Left kidney (tissue), 2 donors: ENCODE measurements around the gene ZBTB21. TPM values are rescaled to one million over a fixed set of nuclear protein-coding genes. Genes with fewer than 3 reads are reported as not detected.
"Not testable (repeated sequence)": the region's sequence is repeated elsewhere in the genome, so short reads cannot be mapped to it uniquely, and the experiment has no call there.

ENCODE experiments used
- DNase-seq: peaks from one replicate; pipeline ENCODE4 v3.0.0-alpha.2; 2013
- polyA plus RNA-seq: library from polyadenylated mRNA; unstranded; fragments of 120-200 nt; gene quantifications from one replicate; pipeline ENCODE4 v1.2.1, GENCODE V29; 2013; ENCODE audit not compliant: insufficient read length

The ZBTB21 gene
- polyA plus RNA-seq, 1 donor = 11.0 TPM

DNA sequence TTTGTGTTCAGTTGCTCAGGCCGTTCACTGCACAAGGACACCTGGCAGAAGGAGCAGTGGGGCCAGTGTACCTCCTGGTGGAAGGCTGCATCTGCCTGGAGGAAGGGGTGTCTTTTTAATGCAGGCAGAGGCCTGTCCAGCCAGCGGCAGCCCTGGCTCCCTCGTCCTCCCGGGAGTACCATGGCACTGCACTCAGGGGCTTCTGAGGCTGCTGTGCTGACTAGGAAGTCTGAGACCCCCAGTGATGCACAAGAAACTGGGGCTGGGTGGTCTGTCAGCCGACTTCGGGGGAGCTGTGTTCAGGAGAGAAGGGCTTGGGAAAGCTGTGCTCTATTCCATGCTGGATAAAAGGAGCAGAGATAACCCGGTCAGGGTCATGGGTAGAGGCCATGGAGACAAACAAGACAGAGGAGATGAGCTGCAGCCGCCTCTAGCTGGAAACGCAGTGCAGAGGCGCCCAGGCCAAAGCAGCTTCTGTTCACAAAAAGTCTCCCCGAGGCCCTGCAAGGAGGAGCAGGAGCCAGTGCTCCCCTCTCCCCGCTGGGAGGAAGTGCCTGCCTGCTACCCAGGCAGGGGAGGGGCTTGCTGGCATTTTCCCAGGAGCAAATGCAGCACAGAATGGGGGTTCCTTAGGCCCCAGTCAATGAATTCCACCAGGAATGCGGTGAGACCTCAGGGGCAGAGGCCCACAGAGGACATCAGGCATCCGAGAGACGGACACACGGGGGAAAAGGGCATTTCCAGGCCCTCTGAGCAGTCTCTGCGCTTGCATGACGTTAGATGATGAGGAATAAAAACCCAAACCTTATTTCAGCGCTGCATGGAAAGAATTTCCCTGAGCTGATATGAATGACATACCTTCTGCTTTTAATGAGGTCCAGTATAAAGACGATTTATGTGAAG lies 39.2 kb downstream of the ZBTB21 start:
- DNase-seq = no peak

DNA sequence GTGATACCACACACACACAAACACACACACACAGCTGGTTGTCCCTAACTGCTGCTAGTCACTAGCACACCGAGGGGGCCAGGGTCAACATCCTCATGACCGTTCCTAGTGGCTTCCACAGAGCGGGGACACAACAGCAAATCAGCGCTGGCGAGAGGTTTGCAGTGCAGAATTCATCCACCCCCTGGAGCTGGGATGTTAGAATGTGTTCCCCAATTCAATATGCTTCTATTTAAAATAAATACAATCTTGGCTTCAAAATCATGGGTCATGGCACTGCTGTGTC lies 40.1 kb downstream of the ZBTB21 start:
- DNase-seq = no peak

DNA sequence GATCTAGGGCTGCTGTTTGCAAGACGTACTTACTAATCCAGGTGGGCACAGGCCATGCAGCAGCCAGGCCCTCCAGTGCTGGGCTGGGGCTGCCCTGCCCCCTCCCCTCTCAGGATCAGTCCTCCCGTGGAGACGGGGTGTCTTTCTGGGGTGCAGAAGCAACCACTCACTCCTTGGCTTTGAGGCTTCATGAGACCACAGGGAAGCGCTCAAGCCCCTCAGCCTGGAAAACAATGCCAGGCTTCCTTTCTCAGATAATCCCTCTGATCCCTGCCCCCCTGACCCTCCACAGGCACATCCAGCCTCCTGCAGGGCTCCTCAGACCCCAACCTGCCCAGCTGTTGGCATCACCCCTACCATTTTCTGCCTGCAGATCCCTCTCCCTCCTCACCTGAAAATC lies 42.5 kb downstream of the ZBTB21 start:
- DNase-seq = no peak

DNA sequence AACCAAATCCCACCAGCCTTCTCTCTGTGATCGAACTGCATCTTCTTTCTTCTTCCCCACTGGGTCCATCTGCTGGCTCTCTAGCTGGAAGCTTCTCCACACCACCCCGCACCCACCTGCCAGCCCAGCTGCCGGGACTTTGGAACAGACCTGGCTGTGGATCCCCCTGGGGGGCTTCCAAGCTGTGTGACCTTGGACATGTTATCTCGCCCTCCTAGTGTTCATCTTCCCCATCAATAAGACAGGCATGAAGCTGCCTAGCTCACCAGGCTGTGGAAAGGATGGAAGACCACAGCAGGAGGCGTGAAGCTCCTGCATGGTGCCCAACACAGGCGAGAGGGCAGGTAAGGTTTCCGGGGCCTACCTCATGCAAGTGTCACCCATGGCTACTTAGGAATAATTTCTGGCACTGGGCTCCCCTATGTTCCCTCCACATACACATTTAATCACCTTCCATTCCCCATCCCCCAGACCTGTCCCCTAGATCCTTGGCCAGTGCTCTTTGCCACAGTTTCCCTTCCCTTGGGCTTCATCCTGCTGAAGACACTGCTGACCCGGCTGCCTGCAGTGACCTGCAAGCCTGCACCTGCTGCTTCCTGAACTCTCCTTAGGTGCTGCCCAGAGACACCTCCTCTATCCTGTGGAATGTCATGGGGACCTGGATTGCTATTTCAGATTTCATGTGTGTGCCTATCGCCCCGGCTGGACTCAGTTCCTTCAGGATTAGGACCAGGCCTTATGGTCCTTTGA lies 43.1 kb downstream of the ZBTB21 start:
- DNase-seq = no peak

DNA sequence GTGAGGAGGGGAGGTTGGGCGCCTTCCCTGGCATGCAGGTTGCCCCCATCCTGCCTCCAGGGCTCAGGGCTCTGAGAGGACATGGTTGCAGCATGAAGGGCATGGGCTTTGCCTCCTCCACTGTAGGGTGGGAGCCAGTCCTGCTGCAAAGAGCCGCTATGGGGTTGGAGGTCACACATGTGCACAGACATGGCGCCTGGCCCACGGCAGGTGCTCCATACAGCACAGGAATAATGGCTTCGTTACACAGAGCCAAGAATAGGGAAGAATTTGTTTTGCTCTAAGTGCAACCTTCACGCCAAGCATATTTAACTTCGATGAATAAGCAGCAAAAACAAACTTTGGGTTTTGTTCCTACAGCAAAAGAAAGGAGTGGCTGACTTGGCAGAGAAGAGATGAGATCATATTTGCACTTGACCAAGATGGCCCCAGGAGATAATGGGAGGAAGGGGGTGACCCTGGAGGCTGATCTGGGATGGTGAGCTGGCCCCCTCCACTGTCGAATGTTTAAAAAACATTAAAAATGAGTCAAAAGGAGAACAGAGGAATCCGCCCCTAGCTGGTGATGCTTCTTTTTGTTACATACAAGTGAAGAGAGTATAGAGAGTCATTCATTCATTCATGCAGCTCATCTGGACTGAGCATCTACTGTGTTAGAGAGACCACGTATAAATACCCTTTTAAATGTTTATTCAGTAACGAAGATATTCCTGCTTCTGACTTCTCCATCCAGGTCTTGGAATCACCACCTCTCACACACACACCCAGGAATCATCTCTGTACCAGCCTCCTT lies 43.9 kb downstream of the ZBTB21 start:
- DNase-seq = no peak

DNA sequence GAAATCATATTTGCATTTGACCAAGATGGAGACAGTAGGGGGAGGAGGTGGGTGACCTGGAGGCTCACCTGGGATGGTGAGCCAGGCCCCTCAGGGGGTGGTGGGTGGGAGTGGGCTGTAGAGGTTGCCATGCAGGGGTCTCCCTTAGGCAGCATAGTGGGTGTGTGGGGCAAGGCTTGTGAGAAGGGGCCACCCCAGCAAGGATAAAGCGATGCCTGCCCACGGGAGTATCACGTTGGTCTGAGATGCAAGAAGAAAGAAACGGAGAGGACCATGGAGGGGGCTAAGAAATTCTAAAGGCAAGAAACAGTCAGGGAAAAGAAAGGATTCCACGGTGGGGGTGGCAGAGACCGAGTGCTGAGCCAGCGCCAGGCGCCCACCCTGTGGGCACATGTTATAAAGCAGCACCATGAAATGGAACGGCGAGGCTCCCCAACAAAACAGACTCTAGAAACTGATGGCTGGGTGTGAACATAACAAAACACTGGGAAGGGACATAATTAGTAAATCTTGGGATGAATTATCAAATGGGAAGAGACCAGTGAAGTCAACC lies 44.6 kb downstream of the ZBTB21 start:
- DNase-seq = no peak

DNA sequence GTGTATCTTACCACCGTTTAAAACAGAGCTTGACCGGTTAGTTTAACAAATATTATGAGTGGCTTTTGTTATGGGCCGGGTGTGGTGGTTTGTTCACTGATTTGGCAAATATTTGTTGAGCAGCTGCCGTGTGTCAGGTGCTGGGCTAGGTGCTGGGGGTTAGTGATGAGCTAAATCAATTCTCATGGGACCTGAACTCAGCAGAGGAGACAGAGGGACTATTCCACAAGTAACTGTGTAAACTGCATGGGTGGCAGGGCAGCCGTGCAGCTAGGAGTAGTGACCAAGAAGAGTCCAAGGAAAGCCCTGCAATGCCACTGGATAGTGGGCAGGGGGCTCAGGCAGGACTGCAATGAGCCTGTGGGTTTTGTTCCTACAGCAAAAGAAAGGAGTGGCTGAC lies 45.1 kb downstream of the ZBTB21 start:
- no peak for DNase-seq

DNA sequence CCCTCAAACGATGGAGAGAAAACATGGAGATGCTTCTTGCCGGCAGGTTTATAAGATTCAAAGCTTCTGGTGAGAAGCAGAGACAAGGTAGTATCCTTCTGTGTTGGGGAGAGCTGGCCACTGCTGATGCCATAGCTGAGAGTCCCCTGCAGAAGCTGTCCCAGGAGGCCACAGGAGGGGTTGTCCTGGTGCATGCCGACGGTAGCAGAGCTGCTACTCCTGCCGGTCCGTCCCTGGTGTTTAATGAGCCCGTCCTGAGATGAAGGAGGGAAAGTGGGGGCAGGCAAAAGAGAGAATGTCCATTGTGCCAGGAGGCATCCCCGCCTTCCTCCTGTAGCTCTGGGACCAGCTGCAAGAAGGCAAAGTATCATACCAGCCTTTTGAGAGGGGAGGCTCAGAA lies 46.0 kb downstream of the ZBTB21 start:
- DNase-seq = no peak

DNA sequence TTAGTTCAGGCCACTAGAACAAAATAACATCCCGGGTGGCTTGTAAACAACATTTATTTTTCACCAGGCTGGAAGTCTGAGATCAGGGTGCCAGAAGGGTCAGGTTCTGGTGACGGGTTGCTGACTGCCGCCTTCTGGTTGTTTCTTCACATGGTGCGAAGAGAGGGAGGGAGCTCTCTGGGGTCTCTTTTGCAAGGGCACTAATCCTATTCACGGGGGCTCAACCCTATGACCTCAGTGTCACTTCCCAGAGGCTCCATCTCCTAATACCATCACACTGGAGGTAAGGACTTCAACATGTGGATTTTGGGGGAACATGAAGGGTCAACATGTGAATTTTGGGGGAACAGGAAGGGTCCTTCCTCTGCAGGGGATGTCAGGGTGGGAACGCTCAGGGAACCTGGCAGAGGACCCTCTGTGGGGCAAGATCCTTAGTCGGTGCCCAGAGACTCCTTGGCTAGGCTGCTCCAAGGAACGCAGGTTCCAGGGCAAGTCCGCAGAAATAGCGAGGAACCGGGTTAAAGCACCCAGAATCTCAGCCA lies 47.7 kb downstream of the ZBTB21 start:
- no peak for DNase-seq

DNA sequence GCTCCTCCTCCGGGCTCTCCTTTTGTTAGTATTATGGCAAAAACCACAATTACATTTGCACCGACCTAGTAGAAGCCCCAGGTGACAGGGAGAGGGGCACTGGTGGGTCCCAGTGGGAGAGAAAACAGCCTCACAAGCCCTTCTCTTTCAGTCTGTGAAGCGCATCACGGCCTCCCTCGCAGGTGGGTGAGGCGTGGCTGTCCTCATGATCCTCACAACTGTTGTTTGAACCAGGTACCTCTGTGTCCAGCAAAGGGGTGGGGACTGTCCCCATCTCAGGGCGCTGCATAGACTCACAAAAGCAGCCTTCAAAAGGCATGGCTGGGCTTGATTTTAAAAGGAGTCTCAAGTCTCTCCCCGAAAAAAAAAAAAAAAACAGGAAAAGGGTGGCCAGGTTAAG lies 48.4 kb downstream of the ZBTB21 start:
- no peak for DNase-seq

DNA sequence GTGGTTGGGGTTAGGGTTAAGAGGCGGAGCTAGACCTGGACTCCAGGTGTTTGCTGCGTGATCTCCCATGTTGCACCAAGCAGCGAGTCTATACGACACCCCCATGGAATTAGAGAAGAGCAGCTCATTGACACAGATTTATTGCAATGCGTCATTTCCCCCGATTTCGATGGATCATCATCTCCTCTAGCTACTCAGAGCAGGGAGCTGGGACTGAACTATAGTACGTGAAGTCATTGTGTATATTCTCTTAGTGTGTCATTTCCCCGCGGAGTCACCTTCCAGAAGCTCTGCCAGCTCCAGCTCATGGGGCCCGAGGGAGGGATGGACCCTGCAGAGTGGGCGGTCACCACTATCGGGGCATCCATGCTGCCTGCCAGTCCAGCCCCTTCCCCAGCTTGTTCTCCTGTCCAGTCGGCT lies 48.9 kb downstream of the ZBTB21 start:
- no peak for DNase-seq

DNA sequence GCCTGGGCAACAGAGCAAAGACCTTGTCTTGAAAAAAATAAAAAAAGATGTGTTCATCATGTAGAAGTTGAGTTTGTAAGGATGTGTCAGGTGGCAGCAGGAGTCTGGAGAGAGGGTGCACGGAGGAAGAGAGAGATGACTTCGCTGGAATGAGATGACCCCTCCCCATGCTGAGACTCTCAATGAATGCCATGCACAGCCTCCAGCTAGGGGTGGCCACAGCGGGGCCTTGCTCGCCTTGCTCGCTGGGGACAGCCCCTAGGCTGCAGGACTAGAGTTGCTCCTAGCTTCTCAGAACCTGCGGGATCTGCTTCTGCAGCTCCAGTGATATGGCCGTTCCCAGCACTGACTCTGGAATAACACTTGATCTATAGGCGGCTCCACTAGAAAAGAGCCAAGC lies 49.8 kb downstream of the ZBTB21 start:
- DNase-seq = no peak

DNA sequence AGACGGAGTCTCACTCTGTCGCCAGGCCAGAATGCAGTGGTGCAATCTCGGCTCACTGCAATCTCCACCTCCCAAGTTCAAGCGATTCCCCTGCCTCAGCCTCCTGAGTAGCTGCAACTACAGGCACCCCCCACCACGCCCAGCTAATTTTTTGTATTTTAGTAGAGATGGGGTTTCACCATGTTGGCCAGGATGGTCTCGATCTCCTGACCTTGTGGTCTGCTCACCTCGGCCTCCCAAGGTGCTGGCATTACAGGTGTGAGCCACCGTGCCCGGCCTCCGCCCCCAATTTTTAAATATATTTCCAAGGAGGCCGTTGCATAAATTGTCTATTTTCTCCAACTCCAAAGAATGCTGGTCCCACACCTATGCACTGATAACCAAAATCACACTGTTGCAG lies 50.5 kb downstream of the ZBTB21 start:
- DNase-seq = not testable (repeated sequence)

DNA sequence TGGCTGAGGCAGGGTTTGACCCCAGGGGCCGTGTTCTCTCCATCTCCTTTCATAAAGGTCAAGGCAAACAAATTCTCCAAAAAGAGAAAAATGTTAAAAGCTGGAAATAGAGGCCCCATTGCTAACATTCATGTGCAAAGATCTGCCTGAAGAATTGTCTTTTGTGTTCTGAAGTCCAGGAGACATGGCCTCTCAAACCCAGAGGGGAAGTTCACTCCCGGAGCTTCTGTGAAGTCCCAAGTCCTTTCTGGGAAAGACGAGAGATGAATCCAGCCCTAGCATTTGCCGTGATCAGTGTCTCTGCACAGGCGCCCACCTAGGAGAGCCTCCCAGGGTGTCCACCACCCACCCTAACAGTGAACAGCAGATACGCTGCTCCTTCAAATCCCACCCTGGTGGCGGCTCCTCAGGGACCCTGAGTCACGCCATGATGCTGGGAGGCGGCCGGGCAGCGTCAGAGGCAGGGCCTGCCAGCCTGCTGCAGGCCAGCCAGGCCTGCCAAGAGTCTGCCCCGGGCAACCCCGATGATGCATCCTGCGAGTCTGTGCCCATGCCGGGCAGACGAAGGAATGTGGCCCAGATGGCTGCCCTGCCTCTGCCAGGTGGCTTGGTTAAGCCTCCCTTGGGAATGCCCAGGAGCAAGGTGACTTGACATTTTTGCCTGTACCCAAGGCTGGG lies 51.1 kb downstream of the ZBTB21 start:
- no peak for DNase-seq

DNA sequence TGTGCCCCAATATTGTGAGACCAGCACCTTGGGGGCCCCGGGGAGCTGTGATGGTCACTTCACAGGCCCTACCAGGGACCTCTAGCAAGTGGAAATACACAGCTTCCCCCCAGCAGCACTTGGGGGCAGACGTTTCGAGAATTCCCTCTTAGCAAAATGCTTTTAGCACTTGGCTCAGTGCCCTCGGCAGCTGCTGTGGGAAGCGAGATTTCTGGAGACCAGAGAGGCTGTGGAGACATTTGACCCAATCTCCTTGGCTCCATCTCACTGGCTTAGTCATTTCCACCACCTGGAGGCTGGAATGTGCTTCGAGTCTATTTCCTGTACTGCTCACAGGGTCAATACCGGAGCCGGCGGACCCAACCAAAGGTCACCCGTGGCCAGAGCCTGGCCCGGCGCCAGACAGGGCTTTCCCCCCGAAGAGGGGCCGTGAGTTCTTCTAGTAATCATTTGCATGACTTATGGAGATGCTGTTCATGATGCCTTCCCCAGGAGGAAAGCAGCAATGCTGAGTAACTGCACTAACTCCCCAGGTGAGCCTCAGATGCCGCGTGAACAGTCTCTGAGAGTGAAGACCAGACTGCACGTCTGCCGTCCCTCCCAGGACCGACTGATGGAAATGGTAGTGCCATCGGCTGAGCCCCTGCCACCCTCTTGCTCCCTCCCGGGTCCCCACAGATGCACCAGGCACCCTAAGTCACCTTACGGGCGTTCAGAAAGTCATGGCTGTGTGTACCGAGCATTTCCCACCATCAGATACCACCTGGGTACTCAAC lies 52.0 kb downstream of the ZBTB21 start:
- DNase-seq = peak; percentile 64

DNA sequence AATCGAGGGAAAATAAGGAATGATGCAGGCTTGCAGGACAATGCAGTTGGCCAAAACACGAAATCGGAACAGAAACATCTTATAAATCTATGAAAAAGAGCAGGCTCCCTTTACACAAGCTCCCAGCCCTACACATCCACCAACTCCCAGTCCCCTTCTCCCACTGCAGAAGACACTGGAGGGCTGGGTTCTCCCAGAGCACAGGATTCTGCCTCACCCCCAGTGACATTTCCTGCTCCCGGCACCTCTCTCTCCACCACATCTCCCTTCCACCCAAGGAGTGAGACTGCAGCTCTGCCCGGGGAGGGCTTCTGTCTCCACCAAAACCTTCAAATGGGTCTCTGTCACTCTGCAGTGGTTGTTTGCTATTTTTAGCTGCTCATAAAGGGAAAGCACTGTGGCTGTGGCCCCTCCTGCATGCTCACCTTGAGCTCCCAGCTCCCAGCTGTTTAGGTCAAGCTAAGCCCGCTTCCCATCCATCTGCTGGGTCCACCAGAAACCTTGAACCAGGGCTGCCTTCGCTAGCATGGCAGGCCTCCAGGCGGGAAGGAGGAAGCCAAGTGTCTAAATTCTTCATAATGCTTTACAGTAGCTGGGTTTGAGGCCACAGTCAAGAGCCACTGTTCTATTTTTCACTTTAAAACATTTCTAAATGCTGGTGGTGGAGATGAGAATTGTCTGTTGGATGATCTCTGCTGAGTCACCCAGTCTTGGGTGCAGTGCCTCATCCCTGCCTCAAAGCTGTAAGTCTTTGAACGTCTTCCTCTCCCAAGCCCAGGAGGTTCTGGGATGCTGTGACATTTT lies 53.0 kb downstream of the ZBTB21 start:
- DNase-seq = no peak

DNA sequence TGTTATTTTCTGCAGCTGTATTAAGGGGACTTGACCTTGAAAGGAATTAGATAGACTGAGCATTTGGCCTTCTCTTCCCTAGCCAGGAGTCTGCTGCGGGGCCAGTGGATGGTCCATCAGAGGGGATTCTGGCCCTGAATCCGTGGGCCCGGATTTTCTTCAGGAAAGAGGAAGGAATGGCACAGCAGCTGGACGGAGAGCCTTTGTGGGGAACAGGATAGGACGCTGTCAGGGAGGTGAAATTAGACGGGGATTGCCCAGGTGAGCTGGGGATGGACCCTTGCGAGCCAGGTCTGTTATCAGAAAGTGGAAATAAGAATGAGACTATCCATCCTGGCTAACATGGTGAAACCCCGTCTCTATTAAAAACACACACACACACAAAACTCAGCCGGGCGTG lies 54.6 kb downstream of the ZBTB21 start:
- DNase-seq = no peak

DNA sequence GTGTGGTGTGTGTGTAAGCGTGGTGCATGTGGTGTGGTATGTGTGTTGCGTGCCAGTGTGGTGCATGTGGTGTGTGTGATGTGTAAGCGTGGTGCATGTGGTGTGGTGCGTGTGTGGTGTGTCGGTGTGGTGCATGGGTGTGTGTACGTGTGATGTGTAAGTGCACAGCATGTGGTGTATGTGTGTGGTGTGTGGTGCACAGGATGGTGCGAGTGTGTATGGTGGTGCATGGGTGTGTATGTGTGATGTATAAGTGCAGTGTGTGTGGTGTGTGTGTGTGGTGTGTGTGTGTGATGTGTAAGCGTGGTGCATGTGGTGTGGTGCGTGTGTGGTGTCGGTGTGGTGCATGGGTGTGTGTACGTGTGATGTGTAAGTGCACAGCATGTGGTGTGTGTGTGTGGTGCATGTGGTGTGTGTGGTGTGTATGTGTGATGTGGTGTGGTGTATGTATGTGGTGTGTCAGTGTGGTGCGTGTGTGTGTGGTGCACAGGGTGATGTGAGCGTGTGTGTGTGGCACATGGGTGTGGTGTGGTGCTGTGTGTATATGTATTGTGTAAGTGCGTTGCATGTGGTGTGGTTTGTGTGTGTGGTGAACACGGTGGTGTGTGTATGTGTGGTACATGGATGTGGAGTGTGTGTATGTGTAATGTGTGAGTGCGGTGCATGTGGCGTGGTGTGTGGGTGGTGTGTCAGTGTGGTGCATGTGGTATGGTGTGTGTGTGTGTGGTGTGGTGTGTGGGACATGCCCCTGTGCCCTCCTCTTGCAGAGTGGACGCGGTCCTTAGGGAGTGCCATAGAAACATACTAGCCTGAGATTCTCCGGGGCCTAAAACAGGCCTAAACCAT lies 55.3 kb downstream of the ZBTB21 start:
- DNase-seq = no peak
